Endodermal cell (in vitro differentiated cells): ENCODE results near the gene HIP1. TPM values are rescaled to one million over a fixed set of nuclear protein-coding genes. Genes with fewer than 3 reads are reported as not detected.
"Not testable (repeated sequence)": the region's sequence is repeated elsewhere in the genome, so short reads cannot be mapped to it uniquely, and the experiment has no call there.

Experiments
- DNase-seq: peaks from one replicate; pipeline ENCODE4 v3.0.0-alpha.2; 2017
- H3K27ac ChIP-seq: 2 replicates; pipeline ENCODE4 v1.5.1; 2013; ENCODE audit warnings: mild to moderate bottlenecking, low read depth, low read length, moderate library complexity
- H3K27me3 ChIP-seq: 2 replicates; pipeline ENCODE4 v1.6.1; 2013; ENCODE audit warnings: mild to moderate bottlenecking, low read length, moderate library complexity; ENCODE audit not compliant: insufficient read depth, control insufficient read depth, poor library complexity, severe bottlenecking
- H3K36me3 ChIP-seq: 2 replicates; pipeline ENCODE4 v1.7.0; 2013; ENCODE audit warnings: mild to moderate bottlenecking, low read length, moderate library complexity; ENCODE audit not compliant: control insufficient read depth, insufficient read depth
- H3K4me1 ChIP-seq: one replicate; pipeline ENCODE4 v1.7.0; 2013; ENCODE audit warnings: low read length; ENCODE audit not compliant: control insufficient read depth, insufficient read depth
- H3K4me3 ChIP-seq: 2 replicates; pipeline ENCODE4 v1.5.1; 2013; ENCODE audit warnings: mild to moderate bottlenecking, low read length, moderate library complexity
- H3K9ac ChIP-seq: 2 replicates; pipeline ENCODE4 v1.6.1; 2013; ENCODE audit warnings: mild to moderate bottlenecking, low read length, moderate library complexity; ENCODE audit not compliant: poor library complexity, severe bottlenecking; ENCODE audit errors: extremely low read depth
- H3K9me3 ChIP-seq: 2 replicates; pipeline ENCODE4 v1.6.1; 2013; ENCODE audit warnings: mild to moderate bottlenecking, low read length, moderate library complexity; ENCODE audit not compliant: control insufficient read depth
- H3K27ac Mint-ChIP-seq: 2 replicates; pipeline ENCODE4 v1.8.0; 2020; ENCODE audit warnings: mixed read lengths
- H3K27me3 Mint-ChIP-seq: 2 replicates; pipeline ENCODE4 v1.8.0; 2021; ENCODE audit warnings: mild to moderate bottlenecking, mixed read lengths; ENCODE audit not compliant: insufficient read depth
- H3K36me3 Mint-ChIP-seq: 2 replicates; pipeline ENCODE4 v1.8.0; 2020; ENCODE audit warnings: low read depth, mixed read lengths
- H3K4me1 Mint-ChIP-seq: 2 replicates; pipeline ENCODE4 v1.8.0; 2020; ENCODE audit warnings: mixed read lengths
- H3K4me3 Mint-ChIP-seq: 2 replicates; pipeline ENCODE4 v1.8.0; 2020; ENCODE audit warnings: mild to moderate bottlenecking, moderate library complexity, mixed read lengths
- H3K9me3 Mint-ChIP-seq: 2 replicates; pipeline ENCODE4 v1.8.0; 2020; ENCODE audit warnings: mild to moderate bottlenecking, mixed read lengths
- CTCF ChIP-seq: fragments of 200-600 bp; sonication (generic); conservative IDR thresholded peaks from 2 replicates; pipeline ENCODE4 v1.5.0; 2021; ENCODE audit warnings: antibody characterized with exemption, mild to moderate bottlenecking
- WGBS, 2 experiments: methylation state at CpG; one replicate each; pipeline versions ENCODE4 v1.1.5 to v1.1.7; 2013; ENCODE audit warnings: missing lambda C conversion rate in 2 of 2, mixed read lengths in 1 of 2; ENCODE audit not compliant: insufficient coverage in 1 of 2, insufficient read length in 1 of 2; 5-methylcytosine and 5-hydroxymethylcytosine counted together
- total RNA-seq, 2 donors: library from RNA; stranded (reverse); fragmentation: NEBNext Ultra II Directional in 1 of 2; extraction: Animal tissue kit (Norgen Biotek cat#: 25700) in 1 of 2; gene quantifications; 2 replicates in 1 of 2; 3 replicates in 1 of 2; pipeline ENCODE4 v1.2.1, GENCODE V29; 2021

The HIP1 gene
- total RNA-seq, 2 donors from 2014 or later: 64.7 to 70.0 TPM

- H3K27ac ChIP-seq: no peak overlapping the region
- no peaks in the 10 kb centered on the region for H3K36me3 Mint-ChIP-seq
- H3K4me1 Mint-ChIP-seq: peaks cover 15% of the 10 kb centered on the region
- H3K9ac ChIP-seq: no peak overlapping the region
- no peaks in the 10 kb centered on the region for H3K36me3 ChIP-seq
- TF ChIP-seq CTCF: no peak
- no peak for DNase-seq
- H3K4me3 ChIP-seq: no peak overlapping the region
- no peaks in the 10 kb centered on the region for H3K27me3 ChIP-seq
- no peaks in the 10 kb centered on the region for H3K27me3 Mint-ChIP-seq
- H3K9me3 Mint-ChIP-seq: peaks cover 4% of the 10 kb centered on the region
- no peaks in the 10 kb centered on the region for H3K4me1 ChIP-seq
- 100% methylated on average over 1 of the region's 1 CpG; no CpG with 5 or more reads in 1 of the 2 experiments for WGBS, 2 experiments
- H3K9me3 ChIP-seq: no peaks in the 10 kb centered on the region
- no peak overlapping the region for H3K4me3 Mint-ChIP-seq
- H3K27ac Mint-ChIP-seq: no peak overlapping the region
These were observed 32.5 kb upstream of the HIP1 start for GRCh38 chr7:75771224-75771623.

GRCh38 chr7:75762350-75762917 lies 23.7 kb upstream of the HIP1 start:
- H3K4me1 Mint-ChIP-seq: peaks cover 4% of the 10 kb centered on the region
- H3K27me3 Mint-ChIP-seq: peaks cover 1% of the 10 kb centered on the region
- peak; percentile 85 for TF ChIP-seq CTCF
- H3K9me3 ChIP-seq: no peaks in the 10 kb centered on the region
- H3K4me3 Mint-ChIP-seq: no peak overlapping the region
- H3K4me1 ChIP-seq: no peaks in the 10 kb centered on the region
- H3K4me3 ChIP-seq: no peak overlapping the region
- H3K27me3 ChIP-seq: no peaks in the 10 kb centered on the region
- H3K36me3 ChIP-seq: no peaks in the 10 kb centered on the region
- no peak for DNase-seq
- 48 to 75% methylated on average over 2 of the region's 2 CpGs for WGBS, 2 experiments
- H3K27ac ChIP-seq: no peak overlapping the region
- peaks cover 7% of the 10 kb centered on the region for H3K9me3 Mint-ChIP-seq
- no peak overlapping the region for H3K9ac ChIP-seq
- H3K36me3 Mint-ChIP-seq: no peaks in the 10 kb centered on the region
- no peak overlapping the region for H3K27ac Mint-ChIP-seq

DNA sequence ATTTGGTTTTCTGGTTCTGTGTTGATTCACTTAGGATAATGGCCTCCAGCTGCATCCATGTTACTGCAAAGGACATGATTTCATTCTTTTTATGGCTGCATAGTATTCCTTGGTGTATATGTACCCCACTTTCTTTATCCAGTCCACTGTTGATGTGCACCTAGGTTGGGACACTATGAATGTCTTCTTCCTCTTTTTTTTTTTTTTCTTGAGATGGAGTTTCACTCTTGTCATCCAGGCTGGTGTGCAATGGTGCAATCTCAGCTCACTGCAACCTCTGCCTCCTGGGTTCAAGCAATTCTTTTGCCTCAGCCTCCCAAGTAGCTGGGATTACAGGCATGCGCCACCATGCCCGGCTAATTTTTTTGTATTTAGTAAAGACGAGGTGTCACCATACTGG lies 23.1 kb upstream of the HIP1 start:
- not testable (repeated sequence) for H3K4me3 ChIP-seq

GRCh38 chr7:75758491-75758890 lies 19.8 kb upstream of the HIP1 start:
- Histone ChIP-seq H3K36me3 (no peaks in the 10 kb centered on the region), H3K27ac (no peak overlapping the region), H3K9me3 (no peaks in the 10 kb centered on the region), H3K4me1 (no peaks in the 10 kb centered on the region), H3K27me3 (no peaks in the 10 kb centered on the region), H3K4me3 (no peak overlapping the region), H3K9ac (no peak overlapping the region)
- H3K9me3 Mint-ChIP-seq: peaks cover 3% of the 10 kb centered on the region
- no peak for DNase-seq
- peaks cover 10% of the 10 kb centered on the region for H3K4me1 Mint-ChIP-seq
- no peak overlapping the region for H3K27ac Mint-ChIP-seq
- TF ChIP-seq CTCF: no peak
- H3K4me3 Mint-ChIP-seq: no peak overlapping the region
- peaks cover 1% of the 10 kb centered on the region for H3K27me3 Mint-ChIP-seq
- WGBS, 2 experiments: 86 to 91% methylated on average over 1 of the region's 2 CpGs
- H3K36me3 Mint-ChIP-seq: no peaks in the 10 kb centered on the region

More for the DNA sequence above, 23.1 kb upstream of the HIP1 start:
- not testable (repeated sequence) for H3K9me3 ChIP-seq, H3K4me3 Mint-ChIP-seq, H3K36me3 ChIP-seq, H3K9me3 Mint-ChIP-seq, H3K4me1 ChIP-seq, H3K27ac Mint-ChIP-seq, H3K27ac ChIP-seq, H3K27me3 Mint-ChIP-seq, H3K27me3 ChIP-seq, H3K9ac ChIP-seq, H3K4me1 Mint-ChIP-seq, DNase-seq, H3K36me3 Mint-ChIP-seq
- 84 to 96% methylated on average over 3 of the region's 3 CpGs for WGBS, 2 experiments
